Stomach (tissue), 4 donors: ENCODE measurements around the gene CLEC2A.
"Not testable (repeated sequence)": the region's sequence is repeated elsewhere in the genome, so short reads cannot be mapped to it uniquely, and the experiment has no call there.

ENCODE experiments used
- POLR2A ChIP-seq, 4 donors: fragments of 450-650 bp; IDR thresholded peaks; one replicate each; pipeline ENCODE4 v1.6.1; 2016; ENCODE audit warnings: antibody characterized with exemption in 4 of 4, control low read depth in 2 of 4, mild to moderate bottlenecking in 1 of 4, moderate library complexity in 1 of 4
- TF ChIP-seq, protein P1 (sequence below), 7 experiments: fragments of 450-650 bp in 4 of 7; fragments of 200-600 bp in 3 of 7; sonication (generic) in 3 of 7; IDR thresholded peaks; one replicate each; pipeline ENCODE4 v1.5.1; 2016 to 2019; ENCODE audit warnings: antibody characterized with exemption in 7 of 7, control low read depth in 2 of 7, mild to moderate bottlenecking in 1 of 7

DNA sequence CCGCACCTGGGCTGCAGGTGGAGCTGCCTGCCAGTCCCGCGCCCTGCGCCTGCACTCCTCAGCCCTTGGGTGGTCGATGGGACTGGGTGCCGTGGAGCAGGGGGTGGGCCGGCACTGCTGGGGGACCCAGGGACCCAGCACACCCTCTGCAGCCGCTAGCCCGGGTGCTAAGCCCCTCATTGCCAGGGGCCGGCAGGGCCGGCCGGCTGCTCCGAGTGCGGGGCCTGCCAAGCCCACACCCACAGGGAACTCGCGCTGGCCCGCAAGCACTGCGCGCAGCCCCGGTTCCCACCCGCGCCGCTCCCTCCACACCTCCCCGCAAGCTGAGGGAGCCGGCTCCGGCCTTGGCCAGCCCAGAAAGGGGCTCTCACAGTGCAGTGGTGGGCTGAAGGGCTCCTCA lies 56.0 kb downstream of the CLEC2A start:
- TF ChIP-seq, protein P1, sequence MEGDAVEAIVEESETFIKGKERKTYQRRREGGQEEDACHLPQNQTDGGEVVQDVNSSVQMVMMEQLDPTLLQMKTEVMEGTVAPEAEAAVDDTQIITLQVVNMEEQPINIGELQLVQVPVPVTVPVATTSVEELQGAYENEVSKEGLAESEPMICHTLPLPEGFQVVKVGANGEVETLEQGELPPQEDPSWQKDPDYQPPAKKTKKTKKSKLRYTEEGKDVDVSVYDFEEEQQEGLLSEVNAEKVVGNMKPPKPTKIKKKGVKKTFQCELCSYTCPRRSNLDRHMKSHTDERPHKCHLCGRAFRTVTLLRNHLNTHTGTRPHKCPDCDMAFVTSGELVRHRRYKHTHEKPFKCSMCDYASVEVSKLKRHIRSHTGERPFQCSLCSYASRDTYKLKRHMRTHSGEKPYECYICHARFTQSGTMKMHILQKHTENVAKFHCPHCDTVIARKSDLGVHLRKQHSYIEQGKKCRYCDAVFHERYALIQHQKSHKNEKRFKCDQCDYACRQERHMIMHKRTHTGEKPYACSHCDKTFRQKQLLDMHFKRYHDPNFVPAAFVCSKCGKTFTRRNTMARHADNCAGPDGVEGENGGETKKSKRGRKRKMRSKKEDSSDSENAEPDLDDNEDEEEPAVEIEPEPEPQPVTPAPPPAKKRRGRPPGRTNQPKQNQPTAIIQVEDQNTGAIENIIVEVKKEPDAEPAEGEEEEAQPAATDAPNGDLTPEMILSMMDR (IDR thresholded peaks at IDR 0.05), result not testable (repeated sequence)
- not testable (repeated sequence) for TF ChIP-seq POLR2A (IDR thresholded peaks at IDR 0.05)
